Measurements from ENCODE around the gene NRXN3.
"Not testable (repeated sequence)": the region's sequence is repeated elsewhere in the genome, so short reads cannot be mapped to it uniquely, and the experiment has no call there.

The NRXN3 gene

DNA sequence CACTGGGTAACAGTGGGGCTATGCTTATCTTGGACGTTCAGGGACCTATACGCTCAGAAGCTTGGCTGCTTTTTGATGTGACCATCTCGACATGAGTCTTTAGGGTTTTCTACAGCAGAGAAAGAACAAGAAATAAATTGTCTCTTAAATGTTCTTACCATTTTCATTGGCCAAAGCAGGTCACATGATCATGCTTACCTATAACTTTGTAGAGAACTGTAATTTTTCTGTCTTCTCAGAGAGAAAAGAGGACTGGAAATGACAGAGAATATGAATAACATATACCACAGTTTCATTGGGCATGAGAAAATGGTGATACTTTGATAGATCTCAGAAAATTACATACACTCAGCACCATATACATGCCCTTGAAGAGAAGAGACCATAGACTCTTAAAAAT, 390.9 kb downstream of the NRXN3 start:
- POLR2A ChIA-PET: no interaction called here
- DNase-seq (ENCODE audit: low read depth, low spot score): no peak
- no peak overlapping the region for H3K4me3 ChIP-seq (ENCODE audit: low read depth, low read length)
- CTCF ChIA-PET: interaction anchor here (1.1 kb wide), 1 partner anchor 697 kb away, joined by 3 read pairs; no protein-coding TSS in a partner anchor
- TF ChIP-seq, protein P1, sequence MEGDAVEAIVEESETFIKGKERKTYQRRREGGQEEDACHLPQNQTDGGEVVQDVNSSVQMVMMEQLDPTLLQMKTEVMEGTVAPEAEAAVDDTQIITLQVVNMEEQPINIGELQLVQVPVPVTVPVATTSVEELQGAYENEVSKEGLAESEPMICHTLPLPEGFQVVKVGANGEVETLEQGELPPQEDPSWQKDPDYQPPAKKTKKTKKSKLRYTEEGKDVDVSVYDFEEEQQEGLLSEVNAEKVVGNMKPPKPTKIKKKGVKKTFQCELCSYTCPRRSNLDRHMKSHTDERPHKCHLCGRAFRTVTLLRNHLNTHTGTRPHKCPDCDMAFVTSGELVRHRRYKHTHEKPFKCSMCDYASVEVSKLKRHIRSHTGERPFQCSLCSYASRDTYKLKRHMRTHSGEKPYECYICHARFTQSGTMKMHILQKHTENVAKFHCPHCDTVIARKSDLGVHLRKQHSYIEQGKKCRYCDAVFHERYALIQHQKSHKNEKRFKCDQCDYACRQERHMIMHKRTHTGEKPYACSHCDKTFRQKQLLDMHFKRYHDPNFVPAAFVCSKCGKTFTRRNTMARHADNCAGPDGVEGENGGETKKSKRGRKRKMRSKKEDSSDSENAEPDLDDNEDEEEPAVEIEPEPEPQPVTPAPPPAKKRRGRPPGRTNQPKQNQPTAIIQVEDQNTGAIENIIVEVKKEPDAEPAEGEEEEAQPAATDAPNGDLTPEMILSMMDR (IDR thresholded peaks at IDR 0.05; ENCODE audit: insufficient read depth, low read length, missing control alignments): no peak

DNA sequence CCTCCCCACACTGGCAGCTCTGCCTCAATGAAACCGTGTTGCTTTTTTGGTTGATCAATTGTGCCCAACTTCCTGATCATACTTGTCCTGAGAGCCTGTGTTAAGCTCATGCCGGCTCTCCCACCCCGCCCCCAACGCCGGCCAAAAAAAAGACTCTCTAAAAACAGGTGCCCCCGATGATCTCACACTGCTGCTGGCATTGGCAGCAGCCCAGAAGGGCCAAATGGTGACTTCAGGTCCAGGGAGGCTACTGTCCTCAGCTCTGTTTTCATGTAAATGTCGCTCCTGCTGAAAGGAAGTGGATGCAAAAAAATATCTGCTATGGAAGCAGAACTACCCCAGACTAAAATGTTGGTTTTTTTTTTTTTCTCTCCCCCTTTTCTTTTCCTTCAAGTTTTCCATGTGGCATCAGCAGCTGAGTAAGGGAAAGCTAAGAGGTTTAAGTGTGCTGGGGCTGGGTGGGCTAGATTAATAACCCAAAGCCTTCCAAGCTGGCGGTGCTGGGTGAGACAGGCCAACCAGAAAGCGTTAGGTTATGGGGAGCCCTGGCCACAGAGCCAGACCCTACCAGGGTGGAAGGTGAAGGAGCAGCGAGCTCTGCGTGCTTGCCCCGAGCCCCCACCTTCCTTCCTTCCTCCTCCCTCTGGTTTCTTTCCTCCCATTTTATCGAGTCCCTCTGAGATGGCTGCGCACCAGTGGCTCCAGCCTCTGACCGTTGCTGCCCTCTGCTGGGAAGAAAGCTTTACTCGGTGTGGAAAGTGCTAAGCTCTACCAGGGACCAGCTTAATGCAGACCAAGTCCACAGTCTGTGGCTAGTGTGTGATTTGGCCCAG, 396.1 kb downstream of the NRXN3 start:
- ChIA-PET CTCF (interaction anchor here (0.6 to 5.1 kb wide), 31 partner anchors 10 to 912 kb away, joined by 3 to 63 read pairs (median 4); no protein-coding TSS in a partner anchor), POLR2A (no interaction called here)
- peak overlapping the region; percentile 44 for H3K4me3 ChIP-seq (ENCODE audit: low read depth, low read length)
- TF ChIP-seq, protein P1 (IDR thresholded peaks at IDR 0.05; ENCODE audit: insufficient read depth, low read length, missing control alignments): peak; percentile 84
- DNase-seq (ENCODE audit: low read depth, low spot score): peak; percentile 10

DNA sequence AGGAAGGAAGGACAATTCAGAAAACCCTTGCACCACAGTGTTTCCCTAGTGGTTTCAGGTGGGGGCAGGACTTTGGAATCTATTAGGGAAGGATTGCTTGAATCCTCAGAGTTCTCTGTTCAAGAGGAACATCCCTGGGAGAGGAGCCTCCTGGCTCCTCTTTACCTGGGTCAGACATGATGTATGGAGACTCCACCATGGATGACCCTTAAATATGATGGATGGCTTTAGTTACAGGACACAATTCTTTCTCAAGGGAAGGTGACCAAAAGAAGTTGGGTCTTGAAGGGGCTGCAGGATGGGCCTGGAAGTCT, 396.6 kb downstream of the NRXN3 start:
- TF ChIP-seq, protein P1 (IDR thresholded peaks at IDR 0.05; ENCODE audit: insufficient read depth, low read length, missing control alignments): no peak
- POLR2A ChIA-PET: no interaction called here

DNA sequence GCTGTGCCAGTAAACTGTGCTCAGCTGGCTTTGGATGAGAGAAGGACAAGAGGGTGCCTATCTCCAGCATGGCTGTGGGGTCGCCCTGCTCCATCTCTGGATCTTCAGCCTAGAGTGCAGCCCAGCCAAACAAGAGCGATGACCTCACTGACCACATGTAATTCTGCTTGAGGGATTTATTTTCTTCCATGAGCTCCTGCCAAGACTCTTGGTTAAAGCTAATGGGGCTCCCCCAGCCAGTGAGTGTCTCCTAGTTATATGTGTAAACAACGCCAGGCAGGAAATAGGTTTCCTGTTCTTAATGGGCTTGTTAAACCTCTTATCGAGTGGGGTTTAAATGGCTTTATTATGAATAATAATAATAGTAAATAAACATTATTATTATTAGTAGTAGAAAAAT, 397.2 kb downstream of the NRXN3 start:
- ChIA-PET POLR2A (no interaction called here), CTCF (interaction anchor here (1.0 to 5.1 kb wide), 13 partner anchors 11 to 913 kb away, joined by 3 to 63 read pairs (median 14); no protein-coding TSS in a partner anchor)
- no peak overlapping the region for H3K4me3 ChIP-seq (ENCODE audit: low read depth, low read length)
- no peak for DNase-seq (ENCODE audit: low read depth, low spot score)
- TF ChIP-seq, protein P1 (IDR thresholded peaks at IDR 0.05; ENCODE audit: insufficient read depth, low read length, missing control alignments): no peak

More for the DNA sequence above, 396.6 kb downstream of the NRXN3 start:
- DNase-seq (ENCODE audit: low read depth, low spot score): no peak
- CTCF ChIA-PET: interaction anchor here (0.6 to 5.1 kb wide), 27 partner anchors 9 to 912 kb away, joined by 3 to 63 read pairs (median 5); no protein-coding TSS in a partner anchor
- no peak overlapping the region for H3K4me3 ChIP-seq (ENCODE audit: low read depth, low read length)

DNA sequence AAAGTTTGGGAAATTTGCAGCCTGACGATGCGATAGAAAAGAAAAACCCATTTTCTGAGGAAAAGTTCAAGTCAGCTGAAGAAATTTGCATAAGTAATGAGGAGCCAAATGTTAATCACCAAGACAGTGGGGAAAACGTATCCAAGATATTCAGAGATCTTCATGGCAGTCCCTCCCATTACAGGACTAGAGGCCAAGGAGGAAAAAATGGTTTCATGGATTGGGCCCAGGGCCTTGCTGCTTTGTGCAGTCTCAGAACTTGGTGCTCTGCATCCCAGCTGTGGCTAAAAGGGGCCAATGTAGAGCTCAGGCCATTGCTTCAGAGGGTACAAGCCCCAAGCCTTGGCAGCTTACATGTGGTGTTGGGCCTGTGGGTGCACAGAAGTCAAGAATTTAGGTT, 403.6 kb downstream of the NRXN3 start:
- DNase-seq (ENCODE audit: low read depth, low spot score); H3K4me3 ChIP-seq (ENCODE audit: low read depth, low read length); POLR2A ChIA-PET; CTCF ChIA-PET: not testable (repeated sequence)

DNA sequence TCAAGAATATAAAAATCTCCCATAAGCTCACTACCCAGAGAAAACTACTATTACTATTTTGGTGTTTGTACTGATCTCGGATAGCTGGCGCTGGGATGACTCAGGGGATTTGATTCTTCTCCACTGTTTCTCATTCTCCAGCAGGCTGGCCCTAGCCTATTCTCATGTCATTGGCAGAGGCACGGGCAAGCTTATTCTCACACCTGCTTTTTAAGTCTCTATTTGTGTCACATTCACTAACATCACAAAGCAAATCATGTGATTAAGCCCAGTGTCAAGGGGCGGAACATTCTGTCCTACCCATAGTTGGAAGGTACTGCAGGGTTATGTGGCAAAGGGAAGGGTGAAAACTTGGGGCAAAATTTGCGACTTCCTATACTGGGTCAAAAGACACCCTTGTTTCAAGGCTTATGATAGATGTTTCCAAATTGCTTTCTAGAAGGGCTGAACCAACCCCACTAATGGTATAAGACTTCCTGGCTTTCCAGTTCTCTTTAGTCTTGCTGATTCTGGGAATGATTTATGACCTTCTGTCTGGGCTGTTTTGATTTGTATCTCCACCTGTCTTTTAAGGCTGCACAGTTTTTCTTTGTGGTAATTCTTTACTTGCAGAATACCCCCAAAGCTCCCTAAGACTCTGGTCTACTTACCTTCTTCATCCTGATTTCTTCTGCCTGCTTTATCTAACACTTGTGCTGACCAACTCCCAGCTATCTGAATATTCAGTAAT, 406.4 kb downstream of the NRXN3 start:
- DNase-seq (ENCODE audit: low read depth, low spot score): no peak
- H3K4me3 ChIP-seq (ENCODE audit: low read depth, low read length): no peak overlapping the region
- CTCF ChIA-PET: interaction anchor here (1.2 to 7.1 kb wide), 3 partner anchors 10 to 36 kb away, joined by 3 to 63 read pairs (median 7); no protein-coding TSS in a partner anchor
- POLR2A ChIA-PET: interaction anchor here (0.7 kb wide), 1 partner anchor 16 kb away, joined by 3 read pairs; no protein-coding TSS in a partner anchor
- TF ChIP-seq, protein P1 (IDR thresholded peaks at IDR 0.05; ENCODE audit: insufficient read depth, low read length, missing control alignments): no peak
